Activated B cell treated with CpG ODN at 0.5 μM for 24 hours (primary cell): ENCODE results near the gene IQSEC1. TPM values are rescaled to one million over a fixed set of nuclear protein-coding genes. Genes with fewer than 3 reads are reported as not detected.

Source experiments
- ATAC-seq: fragments of 200-7000 bp; cut with Tn5 transposase; one replicate; pipeline ENCODE4 v1.10.0; 2021; ENCODE audit warnings: low read depth, mild to moderate bottlenecking, moderate library complexity
- CTCF ChIA-PET: fragments of 350-600 bp; sonication (Branson Sonifier 250); formaldehyde crosslinking; loops from one replicate; lab custom pipeline; 2021; ENCODE audit warnings: antibody characterized with exemption; lab: Charles Lee
- POLR2A ChIA-PET: fragments of 350-600 bp; sonication (Branson Sonifier 250); formaldehyde crosslinking; loops from one replicate; lab custom pipeline; 2021; ENCODE audit warnings: antibody characterized with exemption; lab: Charles Lee
- DNase-seq: peaks from one replicate; pipeline ENCODE4 v3.0.0; 2022
- H3K27ac Mint-ChIP-seq: one replicate; pipeline ENCODE4 v1.8.0; 2020; ENCODE audit warnings: mixed read lengths
- H3K27me3 Mint-ChIP-seq: one replicate; pipeline ENCODE4 v1.8.0; 2021; ENCODE audit warnings: mixed read lengths
- H3K36me3 Mint-ChIP-seq: one replicate; pipeline ENCODE4 v1.8.0; 2021; ENCODE audit warnings: low read depth, mixed read lengths
- H3K4me1 Mint-ChIP-seq: one replicate; pipeline ENCODE4 v1.8.0; 2021; ENCODE audit warnings: mixed read lengths
- H3K4me3 Mint-ChIP-seq: one replicate; pipeline ENCODE4 v1.8.0; 2020; ENCODE audit warnings: mild to moderate bottlenecking, mixed read lengths
- H3K9me3 Mint-ChIP-seq: one replicate; pipeline ENCODE4 v1.8.0; 2020; ENCODE audit warnings: mixed read lengths
- CTCF ChIP-seq: fragments of 200-600 bp; IDR thresholded peaks from one replicate; pipeline ENCODE4 v1.8.0; 2022; ENCODE audit warnings: antibody characterized with exemption, mild to moderate bottlenecking
- intact Hi-C: fragments of 100-400 bp; cut with micrococcal nuclease; formaldehyde crosslinking; loops from one replicate; pipeline ENCODE4 v1.15.1; 2024
- total RNA-seq: library from RNA; stranded (reverse); gene quantifications from 2 replicates; pipeline ENCODE4 v1.2.3, GENCODE V29; 2022

IQSEC1 gene
- total RNA-seq, 1 donor from 2014 or later: 296 TPM

DNA sequence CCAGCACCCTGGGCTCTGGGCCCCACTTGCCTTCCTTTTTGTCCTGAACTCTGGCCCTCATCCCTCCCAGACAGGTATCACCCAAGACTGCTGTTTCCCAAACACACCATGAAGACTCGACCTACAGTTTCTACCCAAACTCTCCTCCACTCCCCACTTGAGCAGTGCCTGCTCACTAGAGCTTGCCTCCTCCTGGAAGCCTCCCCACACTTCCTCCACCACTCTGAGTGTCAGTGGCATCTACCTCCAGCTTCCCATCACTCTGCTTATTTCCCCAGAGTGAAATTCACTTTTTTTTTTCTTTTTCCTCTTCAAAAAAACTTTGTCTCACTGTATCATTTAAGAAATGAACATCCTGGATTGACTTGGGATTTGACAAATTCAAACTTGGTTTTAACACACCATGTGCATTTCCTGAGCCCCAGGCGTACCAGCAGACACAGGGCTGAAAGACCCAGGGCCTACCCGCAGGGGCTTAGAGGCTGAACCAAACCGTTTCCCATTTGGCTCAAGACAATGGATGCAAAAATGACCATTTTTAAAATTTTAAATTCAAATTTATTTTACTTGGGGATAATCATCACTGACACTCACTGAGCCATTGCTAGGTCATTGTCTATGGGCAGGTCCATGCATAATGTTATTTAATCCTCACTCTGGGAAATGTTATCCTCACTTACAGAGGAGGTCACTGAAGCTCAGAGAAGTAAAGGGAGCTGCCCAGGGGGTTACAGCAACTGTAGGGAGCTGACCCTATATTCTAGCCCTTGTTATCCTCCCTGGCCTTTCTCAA is 62.3 kb downstream of the IQSEC1 start:
- Mint-ChIP-seq H3K9me3 (no peaks in the 10 kb centered on the region), H3K4me3 (peak overlapping the region; percentile 87), H3K27ac (peak overlapping the region; percentile 95), H3K4me1 (peaks cover 98% of the 10 kb centered on the region), H3K27me3 (no peaks in the 10 kb centered on the region), H3K36me3 (peaks cover 53% of the 10 kb centered on the region)
- no peak for TF ChIP-seq CTCF
- POLR2A ChIA-PET: interaction anchor here (0.5 to 18.4 kb wide), 16 partner anchors 9 to 321 kb away, joined by 3 to 465 read pairs (median 8); no protein-coding TSS in a partner anchor
- intact Hi-C loops: loop anchor here (1.0 kb wide), 2 partner anchors 9 to 16 kb away; no protein-coding TSS in a partner anchor
- no peak for DNase-seq
- CTCF ChIA-PET: interaction anchor here (1.0 to 4.8 kb wide), 7 partner anchors 10 to 81 kb away, joined by 3 to 18 read pairs (median 5); no protein-coding TSS in a partner anchor
- ATAC-seq: no peak

- H3K36me3 Mint-ChIP-seq: peaks cover 61% of the 10 kb centered on the region
- DNase-seq (no peak), ATAC-seq (no peak)
- POLR2A ChIA-PET: interaction anchor here (0.9 to 18.4 kb wide), 7 partner anchors 8 to 76 kb away, joined by 3 to 465 read pairs (median 33); no protein-coding TSS in a partner anchor
- H3K27me3 Mint-ChIP-seq: no peaks in the 10 kb centered on the region
- H3K4me3 Mint-ChIP-seq: peak overlapping the region; percentile 87
- CTCF ChIA-PET: interaction anchor here (0.8 to 4.8 kb wide), 5 partner anchors 11 to 45 kb away, joined by 3 to 18 read pairs (median 5); no protein-coding TSS in a partner anchor
- intact Hi-C loops: loop anchor here (1.0 kb wide), 2 partner anchors 8 to 36 kb away; no protein-coding TSS in a partner anchor
- TF ChIP-seq CTCF: no peak
- peak overlapping the region; percentile 95 for H3K27ac Mint-ChIP-seq
- no peaks in the 10 kb centered on the region for H3K9me3 Mint-ChIP-seq
- peaks cover 99% of the 10 kb centered on the region for H3K4me1 Mint-ChIP-seq
Observed at GRCh38 chr3:13009946-13010315, 63.3 kb downstream of the IQSEC1 start.

DNA sequence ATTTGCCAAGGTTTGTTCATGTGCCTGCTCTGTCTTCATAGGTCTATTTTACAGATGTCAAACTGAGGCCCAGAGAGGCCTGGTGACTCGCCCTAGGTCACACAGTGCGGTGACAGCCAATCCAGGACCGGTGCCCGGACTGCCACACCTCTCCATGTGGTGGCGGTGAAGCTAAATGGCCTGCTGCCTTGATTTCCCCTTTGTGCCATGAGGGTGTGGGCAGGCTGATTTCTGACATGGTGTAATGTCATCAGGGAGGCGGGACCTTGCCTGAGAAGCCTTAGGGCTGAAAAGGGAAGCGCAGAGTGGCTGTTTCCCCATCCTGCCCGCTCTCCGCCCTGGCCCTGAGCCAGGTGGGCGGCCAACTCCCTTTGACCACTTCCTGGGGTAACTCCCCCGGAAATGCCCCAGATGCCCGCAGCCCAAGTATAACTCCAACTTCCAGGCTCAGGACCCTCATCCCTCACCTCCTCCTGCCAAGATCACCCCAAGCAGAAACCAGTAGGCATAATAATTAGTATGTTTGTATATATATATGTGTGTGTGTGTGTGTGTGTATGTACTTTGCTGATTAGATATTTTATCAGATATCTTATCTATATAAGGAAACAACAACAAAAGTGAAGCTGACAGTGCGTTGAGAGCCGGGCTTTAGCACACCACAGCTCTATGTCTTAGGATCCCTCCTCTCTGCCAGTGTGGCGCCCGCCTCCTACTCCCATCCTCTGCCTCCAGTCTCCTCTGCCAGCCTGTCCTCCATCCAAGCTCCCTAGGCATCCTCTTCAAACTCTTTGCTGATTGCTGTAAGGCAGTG is 63.9 kb downstream of the IQSEC1 start:
- Mint-ChIP-seq H3K36me3 (peaks cover 64% of the 10 kb centered on the region), H3K27ac (peak overlapping the region; percentile 95), H3K9me3 (no peaks in the 10 kb centered on the region), H3K27me3 (no peaks in the 10 kb centered on the region), H3K4me3 (peak overlapping the region; percentile 87), H3K4me1 (peaks cover 99% of the 10 kb centered on the region)
- ATAC-seq: peak; percentile 33
- peak; percentile 67 for DNase-seq
- CTCF ChIA-PET: interaction anchor here (0.8 to 4.8 kb wide), 4 partner anchors 10 to 45 kb away, joined by 3 to 18 read pairs (median 5); no protein-coding TSS in a partner anchor
- TF ChIP-seq CTCF: no peak
- POLR2A ChIA-PET: interaction anchor here (0.9 to 18.4 kb wide), 7 partner anchors 7 to 77 kb away, joined by 3 to 465 read pairs (median 33); no protein-coding TSS in a partner anchor
- intact Hi-C loops: loop anchor here (1.0 kb wide), 2 partner anchors 9 to 37 kb away; no protein-coding TSS in a partner anchor

- Mint-ChIP-seq H3K4me3 (peak overlapping the region; percentile 87), H3K4me1 (peaks cover 99% of the 10 kb centered on the region), H3K9me3 (no peaks in the 10 kb centered on the region), H3K36me3 (peaks cover 69% of the 10 kb centered on the region), H3K27ac (peak overlapping the region; percentile 95), H3K27me3 (no peaks in the 10 kb centered on the region)
- TF ChIP-seq CTCF: no peak
- intact Hi-C loops: no loop called here
- DNase-seq (no peak), ATAC-seq (no peak)
- POLR2A ChIA-PET: interaction anchor here (0.9 to 18.4 kb wide), 4 partner anchors 6 to 38 kb away, joined by 5 to 465 read pairs (median 92); no protein-coding TSS in a partner anchor
- CTCF ChIA-PET: interaction anchor here (1.1 to 4.8 kb wide), 2 partner anchors 14 to 24 kb away, joined by 3 to 18 read pairs; no protein-coding TSS in a partner anchor
Observed at GRCh38 chr3:13008155-13008995, 64.9 kb downstream of the IQSEC1 start.
